Activated T-cell treated with anti-CD3 and anti-CD28 coated beads, Interleukin-2, amount 50 U/mL, for 24 hours (primary cell): ENCODE results near the gene PALD1.

Experiments used
- DNase-seq: peaks from one replicate; pipeline ENCODE4 v3.0.0-alpha.2; 2020
- H3K27ac Mint-ChIP-seq: 2 replicates; pipeline ENCODE4 v1.8.0; 2020; ENCODE audit warnings: mild to moderate bottlenecking, mixed read lengths
- H3K27me3 Mint-ChIP-seq: 2 replicates; pipeline ENCODE4 v1.8.0; 2020; ENCODE audit warnings: mixed read lengths
- H3K36me3 Mint-ChIP-seq: 2 replicates; pipeline ENCODE4 v1.8.0; 2020; ENCODE audit warnings: low read depth, mixed read lengths
- H3K4me1 Mint-ChIP-seq: 2 replicates; pipeline ENCODE4 v1.8.0; 2020; ENCODE audit warnings: low read depth, mixed read lengths
- H3K4me3 Mint-ChIP-seq: 2 replicates; pipeline ENCODE4 v1.8.0; 2020; ENCODE audit warnings: mild to moderate bottlenecking, moderate library complexity, mixed read lengths
- H3K9me3 Mint-ChIP-seq: 2 replicates; pipeline ENCODE4 v1.8.0; 2020; ENCODE audit warnings: mixed read lengths

PALD1 gene

DNA sequence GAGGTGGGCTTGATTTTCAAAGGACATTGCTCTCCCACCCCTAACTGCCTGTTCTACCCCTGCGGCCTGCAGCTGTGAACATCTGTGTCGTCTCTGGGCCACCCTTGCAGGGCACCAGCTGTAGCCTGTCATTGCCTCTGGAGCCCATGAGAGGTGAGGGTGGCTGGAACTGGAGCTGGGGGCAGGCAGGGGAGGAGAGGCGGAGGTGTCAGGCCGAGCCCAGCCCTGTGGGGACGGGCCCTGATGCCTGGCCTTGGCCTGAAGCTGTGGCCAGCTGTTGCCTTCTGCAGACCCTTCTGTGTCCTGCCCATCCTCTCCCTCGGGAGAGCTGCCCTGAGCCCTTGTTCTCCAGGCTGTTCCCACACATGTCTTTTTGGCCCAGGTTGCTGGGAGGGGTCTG is 44.5 kb downstream of the PALD1 start:
- no peak for DNase-seq
- no peaks in the 10 kb centered on the region for H3K9me3 Mint-ChIP-seq
- H3K36me3 Mint-ChIP-seq: no peaks in the 10 kb centered on the region
- H3K4me1 Mint-ChIP-seq: peaks cover 2% of the 10 kb centered on the region
- no peak overlapping the region for H3K4me3 Mint-ChIP-seq
- H3K27ac Mint-ChIP-seq: no peak overlapping the region
- no peaks in the 10 kb centered on the region for H3K27me3 Mint-ChIP-seq

DNA sequence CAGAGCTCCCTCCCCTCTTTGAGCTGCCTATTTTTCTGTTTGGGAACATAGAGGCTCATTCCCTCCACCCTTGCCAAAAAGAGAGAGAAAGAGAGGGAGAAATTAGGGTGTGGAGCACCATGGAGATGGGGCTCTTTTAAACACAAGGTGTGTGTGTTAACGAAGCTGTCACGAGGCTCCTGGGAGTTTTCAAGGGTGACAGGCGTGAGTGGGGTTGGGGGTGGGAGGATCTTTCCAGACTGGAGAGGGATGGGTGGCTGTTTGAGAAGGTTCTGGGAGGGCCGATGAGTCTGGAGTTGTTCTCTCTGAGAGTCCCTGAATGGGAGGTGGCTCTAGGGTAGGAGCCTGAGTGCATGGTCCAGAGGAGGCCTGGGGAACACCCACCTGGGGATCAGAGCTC is 45.0 kb downstream of the PALD1 start:
- no peak overlapping the region for H3K27ac Mint-ChIP-seq

DNA sequence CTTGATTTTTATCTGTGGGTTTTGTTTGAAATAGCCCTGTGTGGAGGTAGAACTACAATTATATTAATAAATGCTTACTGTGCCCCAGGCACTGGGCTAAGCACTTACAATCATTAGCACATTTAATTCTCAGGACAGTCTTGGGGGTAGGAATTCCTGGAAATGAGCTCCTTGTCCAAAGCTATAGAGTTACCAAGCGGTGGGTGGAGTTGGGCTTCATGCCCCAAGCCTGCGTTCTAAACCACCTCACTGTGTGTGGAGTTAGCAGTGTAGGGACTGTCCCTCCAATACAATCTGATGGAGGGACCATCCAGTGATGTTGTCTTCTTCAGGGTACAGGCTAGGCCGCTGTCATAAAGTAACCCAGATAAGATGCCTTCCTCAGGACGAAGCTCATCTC is 49.7 kb downstream of the PALD1 start:
- Mint-ChIP-seq H3K27me3 (no peaks in the 10 kb centered on the region), H3K36me3 (no peaks in the 10 kb centered on the region), H3K27ac (no peak overlapping the region), H3K4me1 (no peaks in the 10 kb centered on the region), H3K4me3 (no peak overlapping the region), H3K9me3 (no peaks in the 10 kb centered on the region)
- no peak for DNase-seq

More for the DNA sequence above, 45.0 kb downstream of the PALD1 start:
- H3K4me3 Mint-ChIP-seq: no peak overlapping the region
- H3K36me3 Mint-ChIP-seq: no peaks in the 10 kb centered on the region
- H3K9me3 Mint-ChIP-seq: no peaks in the 10 kb centered on the region
- H3K27me3 Mint-ChIP-seq: no peaks in the 10 kb centered on the region
- peaks cover 2% of the 10 kb centered on the region for H3K4me1 Mint-ChIP-seq
- DNase-seq: no peak

DNA sequence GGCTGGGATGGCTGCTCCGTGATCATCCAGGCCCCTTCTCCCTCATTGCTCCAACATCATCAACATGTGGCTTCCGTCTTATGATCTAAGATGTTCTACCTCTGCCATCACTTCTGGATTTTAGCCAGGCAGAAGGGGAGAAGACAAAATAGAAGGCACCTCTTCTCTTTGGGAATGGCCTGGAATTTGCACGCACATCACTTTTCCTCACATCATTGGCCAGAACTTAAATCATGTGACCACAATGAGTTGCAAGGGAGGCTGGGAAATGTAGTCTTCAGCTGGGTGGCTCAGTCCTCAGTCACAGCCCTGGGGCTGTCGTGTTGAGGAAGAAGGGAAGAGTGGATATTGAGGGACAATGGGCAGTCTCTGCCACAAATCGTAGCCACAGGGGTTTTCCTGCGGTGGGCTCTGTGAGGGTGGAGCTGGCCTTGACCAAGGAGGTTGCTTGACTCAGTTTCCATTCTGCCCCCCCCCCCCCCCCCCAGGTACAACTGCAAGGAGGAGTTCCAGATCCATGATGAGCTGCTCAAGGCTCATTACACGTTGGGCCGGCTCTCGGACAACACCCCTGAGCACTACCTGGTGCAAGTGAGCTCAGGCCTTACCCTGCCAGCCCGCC is 50.3 kb downstream of the PALD1 start:
- Mint-ChIP-seq H3K9me3 (no peaks in the 10 kb centered on the region), H3K4me1 (no peaks in the 10 kb centered on the region), H3K27me3 (no peaks in the 10 kb centered on the region), H3K36me3 (no peaks in the 10 kb centered on the region), H3K4me3 (no peak overlapping the region), H3K27ac (no peak overlapping the region)
- no peak for DNase-seq

DNA sequence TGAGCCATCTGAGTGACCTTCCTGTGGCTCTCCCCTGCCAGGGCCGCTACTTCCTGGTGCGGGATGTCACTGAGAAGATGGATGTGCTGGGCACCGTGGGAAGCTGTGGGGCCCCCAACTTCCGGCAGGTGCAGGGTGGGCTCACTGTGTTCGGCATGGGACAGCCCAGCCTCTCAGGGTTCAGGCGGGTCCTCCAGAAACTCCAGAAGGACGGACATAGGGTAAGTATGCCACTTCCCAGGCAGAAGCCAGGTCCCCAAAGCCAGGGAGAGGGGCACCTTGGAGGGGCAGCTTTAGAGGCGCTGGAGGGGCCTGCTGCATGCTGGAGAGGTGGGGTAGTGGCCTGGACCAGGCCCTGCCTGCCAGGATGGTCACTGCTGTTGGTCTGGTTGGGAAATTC is 51.3 kb downstream of the PALD1 start:
- Mint-ChIP-seq H3K36me3 (no peaks in the 10 kb centered on the region), H3K9me3 (no peaks in the 10 kb centered on the region), H3K4me1 (no peaks in the 10 kb centered on the region), H3K4me3 (no peak overlapping the region), H3K27me3 (no peaks in the 10 kb centered on the region), H3K27ac (no peak overlapping the region)
- no peak for DNase-seq

DNA sequence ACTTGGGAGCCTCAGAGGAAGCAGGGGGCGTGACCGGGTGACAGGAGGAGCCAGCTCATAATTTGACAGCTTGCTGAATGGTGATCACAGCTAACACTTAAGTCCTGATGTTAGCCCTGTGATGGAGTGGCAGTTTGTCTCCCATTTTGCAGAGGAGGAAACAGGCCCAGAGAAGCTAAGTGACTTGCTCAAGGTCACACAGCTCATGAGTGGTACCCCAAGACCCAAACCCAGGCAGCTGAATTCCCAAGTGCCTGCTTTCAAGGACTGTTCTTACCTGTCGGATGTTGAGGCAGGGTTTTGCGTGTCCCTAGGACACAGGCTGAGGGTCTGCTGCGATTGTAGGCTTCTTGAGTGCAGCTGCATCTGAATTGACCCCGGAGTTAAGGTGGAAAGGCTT is 51.7 kb downstream of the PALD1 start:
- H3K9me3 Mint-ChIP-seq: no peaks in the 10 kb centered on the region
- no peaks in the 10 kb centered on the region for H3K36me3 Mint-ChIP-seq
- H3K4me1 Mint-ChIP-seq: no peaks in the 10 kb centered on the region
- no peak for DNase-seq
- no peak overlapping the region for H3K4me3 Mint-ChIP-seq
- no peak overlapping the region for H3K27ac Mint-ChIP-seq
- no peaks in the 10 kb centered on the region for H3K27me3 Mint-ChIP-seq

DNA sequence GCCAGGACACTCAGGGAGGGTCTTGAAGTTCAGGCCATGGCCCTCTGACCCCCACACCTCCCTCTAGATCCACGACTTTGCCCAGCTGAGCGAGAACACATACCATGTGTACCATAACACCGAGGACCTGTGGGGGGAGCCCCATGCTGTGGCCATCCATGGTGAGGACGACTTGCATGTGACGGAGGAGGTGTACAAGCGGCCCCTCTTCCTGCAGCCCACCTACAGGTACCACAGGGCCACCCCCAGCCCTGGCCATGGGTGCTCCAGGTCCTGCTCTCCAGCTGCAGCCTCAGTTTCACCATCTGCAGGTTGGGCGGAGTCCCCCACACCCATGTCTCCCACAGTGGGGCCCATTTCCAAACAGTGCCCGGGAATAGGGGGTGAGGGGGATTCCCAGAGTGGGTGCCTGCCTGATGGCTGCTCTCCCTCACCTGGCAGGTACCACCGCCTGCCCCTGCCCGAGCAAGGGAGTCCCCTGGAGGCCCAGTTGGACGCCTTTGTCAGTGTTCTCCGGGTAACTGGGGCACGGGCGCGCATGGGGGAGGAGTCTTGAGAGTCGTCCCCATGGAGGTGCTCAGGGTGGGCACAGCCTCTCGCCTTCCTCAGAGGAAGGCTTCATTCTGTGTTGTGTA is 54.1 kb downstream of the PALD1 start:
- no peaks in the 10 kb centered on the region for H3K9me3 Mint-ChIP-seq
- no peak overlapping the region for H3K27ac Mint-ChIP-seq
- DNase-seq: no peak
- H3K4me1 Mint-ChIP-seq: no peaks in the 10 kb centered on the region
- no peaks in the 10 kb centered on the region for H3K27me3 Mint-ChIP-seq
- no peak overlapping the region for H3K4me3 Mint-ChIP-seq
- no peaks in the 10 kb centered on the region for H3K36me3 Mint-ChIP-seq

DNA sequence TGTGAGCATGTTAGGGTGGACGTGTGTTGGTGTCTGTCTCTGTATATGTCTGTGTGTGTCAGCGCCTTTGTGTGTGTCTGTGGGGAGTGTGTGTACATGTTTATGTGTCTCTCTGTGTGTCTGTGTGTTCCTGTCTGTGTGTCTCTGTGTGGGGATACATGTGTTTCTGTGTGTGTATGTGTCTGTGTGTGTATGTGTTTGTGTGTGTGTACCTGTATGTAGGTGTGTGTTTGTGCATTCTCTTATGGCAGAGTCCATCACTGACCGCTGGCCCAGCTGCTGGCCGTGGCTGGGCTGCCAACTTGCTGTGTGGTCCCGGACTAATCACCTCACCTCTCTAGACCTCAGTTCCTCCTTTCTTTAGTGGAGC is 54.6 kb downstream of the PALD1 start:
- H3K27me3 Mint-ChIP-seq: no peaks in the 10 kb centered on the region
- no peaks in the 10 kb centered on the region for H3K4me1 Mint-ChIP-seq
- no peak overlapping the region for H3K27ac Mint-ChIP-seq
- H3K36me3 Mint-ChIP-seq: no peaks in the 10 kb centered on the region
- no peak for DNase-seq
- no peaks in the 10 kb centered on the region for H3K9me3 Mint-ChIP-seq
- H3K4me3 Mint-ChIP-seq: no peak overlapping the region

DNA sequence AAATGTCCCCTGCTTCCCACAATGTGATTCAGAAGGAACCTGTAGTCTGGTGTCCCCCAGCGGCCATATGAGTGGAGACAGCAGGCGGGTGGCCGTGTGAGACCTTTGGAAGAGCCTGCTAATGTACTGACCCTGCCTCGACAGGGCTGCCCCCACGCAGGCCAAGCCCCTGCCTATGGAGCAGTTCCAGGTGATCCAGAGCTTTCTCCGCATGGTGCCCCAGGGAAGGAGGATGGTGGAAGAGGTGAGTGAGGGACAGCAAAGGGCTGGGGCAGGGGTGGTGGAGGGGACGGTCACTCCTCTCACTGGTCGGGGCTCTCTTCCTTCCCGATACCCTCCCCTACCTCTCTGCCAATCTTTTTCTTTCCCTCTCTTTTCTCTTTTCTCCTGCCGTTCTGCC is 55.7 kb downstream of the PALD1 start:
- H3K27ac Mint-ChIP-seq: no peak overlapping the region
- no peaks in the 10 kb centered on the region for H3K27me3 Mint-ChIP-seq

DNA sequence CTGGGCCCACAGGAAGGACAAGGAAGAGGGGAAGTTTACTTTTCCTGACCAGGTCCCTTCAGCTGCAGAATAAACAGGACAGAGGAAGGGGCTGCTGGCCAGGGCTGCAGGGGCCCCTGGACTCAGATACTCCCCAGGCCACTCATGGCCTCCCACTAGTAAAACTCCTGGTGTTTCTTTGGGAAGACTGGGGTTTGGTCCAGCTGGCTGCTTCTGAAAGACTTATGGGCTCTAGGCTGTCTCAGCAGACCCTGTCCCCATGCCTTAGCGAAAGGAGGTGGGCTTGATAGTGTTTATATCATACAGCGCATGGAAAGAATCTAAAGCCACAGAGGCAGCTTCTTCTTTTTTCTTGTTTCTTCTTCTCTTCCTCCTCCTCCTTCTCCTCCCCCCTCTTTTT is 56.4 kb downstream of the PALD1 start:
- Mint-ChIP-seq H3K4me3 (no peak overlapping the region), H3K27me3 (no peaks in the 10 kb centered on the region), H3K9me3 (no peaks in the 10 kb centered on the region), H3K4me1 (no peaks in the 10 kb centered on the region), H3K27ac (no peak overlapping the region), H3K36me3 (no peaks in the 10 kb centered on the region)
- DNase-seq: no peak

More for the DNA sequence above, 55.7 kb downstream of the PALD1 start:
- Mint-ChIP-seq H3K9me3 (no peaks in the 10 kb centered on the region), H3K4me3 (no peak overlapping the region), H3K4me1 (no peaks in the 10 kb centered on the region), H3K36me3 (no peaks in the 10 kb centered on the region)
- no peak for DNase-seq

DNA sequence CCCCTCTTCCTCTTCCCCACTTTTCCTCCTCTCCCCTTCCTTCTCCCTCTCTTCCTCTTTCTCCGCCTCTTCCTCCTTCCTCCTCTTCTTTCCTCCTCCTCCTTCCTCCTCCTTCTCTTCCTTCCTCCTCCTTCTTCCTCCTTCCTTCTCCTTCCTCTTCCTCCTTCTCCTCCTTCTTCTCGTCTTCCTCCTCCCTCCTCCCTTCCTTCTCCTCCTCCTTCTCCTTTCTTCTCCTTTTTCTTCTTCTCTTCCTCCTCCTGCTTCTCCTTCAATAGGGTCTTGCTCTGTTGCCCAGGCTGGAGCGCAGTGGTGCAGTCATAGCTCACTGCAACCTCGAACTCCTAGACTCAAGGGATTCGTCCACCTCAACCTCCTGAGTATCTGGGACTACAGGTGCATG is 56.9 kb downstream of the PALD1 start:
- no peak overlapping the region for H3K4me3 Mint-ChIP-seq
- no peak overlapping the region for H3K27ac Mint-ChIP-seq
- DNase-seq: no peak
- no peaks in the 10 kb centered on the region for H3K27me3 Mint-ChIP-seq
- H3K9me3 Mint-ChIP-seq: no peaks in the 10 kb centered on the region
- H3K4me1 Mint-ChIP-seq: no peaks in the 10 kb centered on the region
- H3K36me3 Mint-ChIP-seq: no peaks in the 10 kb centered on the region

DNA sequence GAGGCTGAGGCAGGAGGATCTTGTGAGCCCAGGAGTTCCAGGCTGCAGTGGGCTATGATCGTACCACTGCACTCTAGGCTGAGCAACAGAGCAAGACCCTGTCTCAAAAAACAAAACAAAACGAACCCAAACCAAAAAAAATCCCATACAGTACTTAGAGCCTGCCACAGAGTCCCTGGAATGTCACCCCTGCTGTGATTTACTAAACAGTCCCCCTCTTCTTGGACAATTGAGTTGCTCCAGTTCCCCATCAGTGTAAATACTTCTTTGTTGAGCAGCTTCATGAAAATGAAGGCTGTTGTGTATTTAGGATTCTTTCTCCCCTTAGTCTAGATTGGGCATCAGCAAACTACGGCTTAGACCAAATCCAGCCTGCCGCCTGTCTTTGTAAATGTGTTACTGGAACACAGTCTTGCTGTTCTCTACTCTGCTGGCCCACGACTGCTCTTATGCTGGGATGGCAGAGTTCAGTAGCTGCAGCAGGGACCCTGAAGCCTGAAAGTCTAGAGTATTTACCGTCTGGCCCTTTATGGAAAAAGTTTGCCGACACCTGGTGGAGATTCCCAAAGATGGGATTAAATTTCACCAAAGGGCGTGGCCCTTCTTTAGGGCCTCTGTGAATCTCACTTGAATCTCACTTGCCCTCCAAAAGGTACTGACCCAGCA is 57.8 kb downstream of the PALD1 start:
- Mint-ChIP-seq H3K9me3 (no peaks in the 10 kb centered on the region), H3K27ac (no peak overlapping the region), H3K27me3 (no peaks in the 10 kb centered on the region), H3K36me3 (no peaks in the 10 kb centered on the region), H3K4me1 (no peaks in the 10 kb centered on the region), H3K4me3 (no peak overlapping the region)
- DNase-seq: no peak

DNA sequence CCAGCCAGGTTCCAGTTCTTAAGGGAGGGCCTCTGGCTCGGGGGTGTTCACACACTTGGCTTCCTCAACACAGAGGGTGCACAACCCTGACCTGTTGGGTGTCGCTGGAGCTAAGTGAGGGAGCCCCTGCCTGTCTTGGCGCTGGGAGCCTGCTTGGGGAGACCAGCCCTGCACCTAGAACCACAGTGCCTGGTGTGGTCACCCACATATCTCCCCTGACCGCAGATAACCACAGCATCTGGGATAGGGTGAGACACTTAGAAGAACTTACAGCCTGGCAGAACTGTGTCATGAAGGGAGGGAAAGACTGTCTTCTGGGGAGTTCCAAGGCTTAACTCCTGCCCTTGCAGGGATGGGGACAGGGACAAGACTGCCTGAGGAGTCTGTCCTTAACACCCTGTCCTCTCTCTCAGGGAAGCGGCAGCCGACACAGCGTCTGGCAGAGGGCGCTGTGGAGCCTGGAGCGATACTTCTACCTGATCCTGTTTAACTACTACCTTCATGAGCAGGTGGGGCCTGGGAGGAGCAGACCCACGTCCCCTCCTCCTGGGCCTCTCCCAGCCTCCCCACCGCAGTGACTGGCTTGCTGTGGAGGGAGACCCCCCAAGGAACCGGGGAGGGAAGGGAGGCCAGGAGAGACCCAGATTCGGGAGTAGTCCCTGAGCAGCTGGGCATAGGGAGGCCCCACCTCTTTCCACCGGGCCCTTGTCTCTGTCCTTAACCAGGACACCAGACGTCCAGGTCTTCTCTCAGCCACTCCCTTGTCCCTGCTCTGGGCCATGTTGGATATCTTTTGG is 59.0 kb downstream of the PALD1 start:
- peak; percentile 48 for DNase-seq
- H3K36me3 Mint-ChIP-seq: no peaks in the 10 kb centered on the region
- no peak overlapping the region for H3K27ac Mint-ChIP-seq
- no peaks in the 10 kb centered on the region for H3K27me3 Mint-ChIP-seq
- H3K4me1 Mint-ChIP-seq: no peaks in the 10 kb centered on the region
- H3K4me3 Mint-ChIP-seq: no peak overlapping the region
- no peaks in the 10 kb centered on the region for H3K9me3 Mint-ChIP-seq

DNA sequence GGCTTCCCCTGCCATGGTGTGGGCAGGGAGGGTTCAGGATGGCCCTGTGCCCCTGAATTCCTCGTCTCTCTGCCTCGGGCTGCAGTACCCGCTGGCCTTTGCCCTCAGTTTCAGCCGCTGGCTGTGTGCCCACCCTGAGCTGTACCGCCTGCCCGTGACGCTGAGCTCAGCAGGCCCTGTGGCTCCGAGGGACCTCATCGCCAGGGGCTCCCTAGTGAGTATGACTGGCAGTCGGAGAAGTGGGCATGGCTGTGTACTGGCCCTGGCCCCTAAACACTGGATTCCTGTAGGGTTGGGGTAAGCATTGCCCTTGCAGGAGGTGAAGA is 59.6 kb downstream of the PALD1 start:
- Mint-ChIP-seq H3K36me3 (no peaks in the 10 kb centered on the region), H3K4me3 (no peak overlapping the region), H3K27ac (no peak overlapping the region), H3K9me3 (no peaks in the 10 kb centered on the region), H3K4me1 (no peaks in the 10 kb centered on the region), H3K27me3 (no peaks in the 10 kb centered on the region)
- DNase-seq: no peak

DNA sequence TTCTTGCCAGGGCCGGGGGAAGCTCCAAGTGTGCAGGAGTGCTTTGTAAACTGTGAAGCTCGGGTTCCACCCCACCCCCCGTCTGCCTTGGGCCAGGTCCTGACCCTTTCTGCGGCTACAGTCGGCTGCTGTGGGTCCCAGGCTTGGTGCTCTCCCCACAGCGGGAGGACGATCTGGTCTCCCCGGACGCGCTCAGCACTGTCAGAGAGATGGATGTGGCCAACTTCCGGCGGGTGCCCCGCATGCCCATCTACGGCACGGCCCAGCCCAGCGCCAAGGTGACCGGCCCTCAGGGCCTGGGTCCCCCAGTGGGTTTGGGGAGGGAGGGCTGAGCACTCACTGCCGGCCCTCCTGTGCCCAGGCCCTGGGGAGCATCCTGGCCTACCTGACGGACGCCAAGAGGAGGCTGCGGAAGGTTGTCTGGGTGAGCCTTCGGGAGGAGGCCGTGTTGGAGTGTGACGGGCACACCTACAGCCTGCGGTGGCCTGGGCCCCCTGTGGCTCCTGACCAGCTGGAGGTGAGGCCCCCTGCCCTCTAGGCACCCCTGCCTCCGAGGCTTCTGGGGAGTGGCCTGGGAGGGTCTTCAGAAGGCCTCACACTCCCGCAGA is 60.3 kb downstream of the PALD1 start:
- no peaks in the 10 kb centered on the region for H3K4me1 Mint-ChIP-seq
- H3K27ac Mint-ChIP-seq: no peak overlapping the region
- H3K9me3 Mint-ChIP-seq: no peaks in the 10 kb centered on the region
- no peaks in the 10 kb centered on the region for H3K27me3 Mint-ChIP-seq
- H3K36me3 Mint-ChIP-seq: no peaks in the 10 kb centered on the region
- H3K4me3 Mint-ChIP-seq: no peak overlapping the region
- DNase-seq: no peak
